Measurements from ENCODE around the gene UTRN.
A peak's percentile ranks its signal among the peaks of the same experiment; 100 is the strongest.

DNA sequence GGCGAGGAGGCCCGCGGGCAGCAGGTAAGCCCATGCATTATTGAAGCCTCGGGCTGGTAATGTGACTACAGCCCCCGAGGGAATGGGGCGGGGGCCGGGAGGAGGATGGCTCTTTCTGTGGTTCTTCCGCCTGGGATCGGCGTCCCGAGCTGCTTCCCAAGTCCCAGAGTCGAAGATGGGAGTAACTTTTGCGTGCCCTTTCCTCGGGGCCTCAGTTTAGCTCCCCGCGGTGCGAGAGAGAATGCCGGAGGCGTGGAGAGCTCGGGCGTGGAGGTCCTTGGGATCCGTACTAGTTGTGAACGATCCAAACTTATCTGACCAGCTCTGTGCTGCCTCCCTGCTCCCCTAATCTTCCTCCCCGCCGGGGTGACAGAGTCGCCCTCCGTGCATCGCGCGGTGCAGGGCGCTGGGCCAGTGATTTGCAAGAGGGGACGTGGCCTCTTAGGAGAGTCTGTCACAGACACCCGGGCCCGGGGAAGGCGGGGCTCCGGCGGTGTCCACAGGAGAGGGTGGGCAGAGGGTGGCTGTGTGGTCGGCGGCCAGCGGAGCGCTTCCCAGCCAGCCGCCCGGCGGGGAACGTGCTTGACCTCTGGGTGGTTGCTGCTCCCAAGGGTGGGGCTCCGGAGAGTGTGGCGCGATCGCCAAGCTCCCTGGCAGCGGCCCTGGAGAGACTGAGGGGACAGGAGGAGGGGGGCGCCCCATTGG lies 815 bp downstream of the UTRN start:
- TF ChIP-seq, protein P1, sequence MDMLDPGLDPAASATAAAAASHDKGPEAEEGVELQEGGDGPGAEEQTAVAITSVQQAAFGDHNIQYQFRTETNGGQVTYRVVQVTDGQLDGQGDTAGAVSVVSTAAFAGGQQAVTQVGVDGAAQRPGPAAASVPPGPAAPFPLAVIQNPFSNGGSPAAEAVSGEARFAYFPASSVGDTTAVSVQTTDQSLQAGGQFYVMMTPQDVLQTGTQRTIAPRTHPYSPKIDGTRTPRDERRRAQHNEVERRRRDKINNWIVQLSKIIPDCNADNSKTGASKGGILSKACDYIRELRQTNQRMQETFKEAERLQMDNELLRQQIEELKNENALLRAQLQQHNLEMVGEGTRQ (CRISPR knock-in tag; IDR thresholded peaks at IDR 0.05) = no peak
- 0 out of 2 replicates have a peak, but pooled peaks have one; percentile 34 for TF ChIP-seq CREM (CRISPR knock-in tag; IDR thresholded peaks at IDR 0.05)
- no peak for TF ChIP-seq JUN (CRISPR knock-in tag; IDR thresholded peaks at IDR 0.05)
- TF ChIP-seq FOXJ3 (CRISPR knock-in tag; IDR thresholded peaks at IDR 0.05; ENCODE audit: borderline replicate concordance) = no peak
- no peak for TF ChIP-seq NR2C2 (CRISPR knock-in tag; IDR thresholded peaks at IDR 0.05)
- TF ChIP-seq SMAD3 (CRISPR knock-in tag; IDR thresholded peaks at IDR 0.05; ENCODE audit: borderline replicate concordance) = no peak
- TF ChIP-seq, protein P2, sequence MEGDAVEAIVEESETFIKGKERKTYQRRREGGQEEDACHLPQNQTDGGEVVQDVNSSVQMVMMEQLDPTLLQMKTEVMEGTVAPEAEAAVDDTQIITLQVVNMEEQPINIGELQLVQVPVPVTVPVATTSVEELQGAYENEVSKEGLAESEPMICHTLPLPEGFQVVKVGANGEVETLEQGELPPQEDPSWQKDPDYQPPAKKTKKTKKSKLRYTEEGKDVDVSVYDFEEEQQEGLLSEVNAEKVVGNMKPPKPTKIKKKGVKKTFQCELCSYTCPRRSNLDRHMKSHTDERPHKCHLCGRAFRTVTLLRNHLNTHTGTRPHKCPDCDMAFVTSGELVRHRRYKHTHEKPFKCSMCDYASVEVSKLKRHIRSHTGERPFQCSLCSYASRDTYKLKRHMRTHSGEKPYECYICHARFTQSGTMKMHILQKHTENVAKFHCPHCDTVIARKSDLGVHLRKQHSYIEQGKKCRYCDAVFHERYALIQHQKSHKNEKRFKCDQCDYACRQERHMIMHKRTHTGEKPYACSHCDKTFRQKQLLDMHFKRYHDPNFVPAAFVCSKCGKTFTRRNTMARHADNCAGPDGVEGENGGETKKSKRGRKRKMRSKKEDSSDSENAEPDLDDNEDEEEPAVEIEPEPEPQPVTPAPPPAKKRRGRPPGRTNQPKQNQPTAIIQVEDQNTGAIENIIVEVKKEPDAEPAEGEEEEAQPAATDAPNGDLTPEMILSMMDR (IDR thresholded peaks at IDR 0.05) = no peak
- TF ChIP-seq NFYB (CRISPR knock-in tag; conservative IDR thresholded peaks at IDR 0.05; ENCODE audit: low read depth) = no peak
- no peak for TF ChIP-seq MYBL2 (CRISPR knock-in tag; IDR thresholded peaks at IDR 0.05)
- TF ChIP-seq ETV6 (CRISPR knock-in tag; IDR thresholded peaks at IDR 0.05) = no peak
- TF ChIP-seq, protein P3, sequence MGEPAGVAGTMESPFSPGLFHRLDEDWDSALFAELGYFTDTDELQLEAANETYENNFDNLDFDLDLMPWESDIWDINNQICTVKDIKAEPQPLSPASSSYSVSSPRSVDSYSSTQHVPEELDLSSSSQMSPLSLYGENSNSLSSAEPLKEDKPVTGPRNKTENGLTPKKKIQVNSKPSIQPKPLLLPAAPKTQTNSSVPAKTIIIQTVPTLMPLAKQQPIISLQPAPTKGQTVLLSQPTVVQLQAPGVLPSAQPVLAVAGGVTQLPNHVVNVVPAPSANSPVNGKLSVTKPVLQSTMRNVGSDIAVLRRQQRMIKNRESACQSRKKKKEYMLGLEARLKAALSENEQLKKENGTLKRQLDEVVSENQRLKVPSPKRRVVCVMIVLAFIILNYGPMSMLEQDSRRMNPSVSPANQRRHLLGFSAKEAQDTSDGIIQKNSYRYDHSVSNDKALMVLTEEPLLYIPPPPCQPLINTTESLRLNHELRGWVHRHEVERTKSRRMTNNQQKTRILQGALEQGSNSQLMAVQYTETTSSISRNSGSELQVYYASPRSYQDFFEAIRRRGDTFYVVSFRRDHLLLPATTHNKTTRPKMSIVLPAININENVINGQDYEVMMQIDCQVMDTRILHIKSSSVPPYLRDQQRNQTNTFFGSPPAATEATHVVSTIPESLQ (CRISPR knock-in tag; IDR thresholded peaks at IDR 0.05) = no peak

All from WTC11 (cell line).